ENCODE measurements around the gene DNAH10. TPM values are rescaled to one million over a fixed set of nuclear protein-coding genes. Genes with fewer than 3 reads are reported as not detected.

DNAH10 gene
- total RNA-seq, 1 experiment from 2014 or later, result 0.09 TPM

DNA sequence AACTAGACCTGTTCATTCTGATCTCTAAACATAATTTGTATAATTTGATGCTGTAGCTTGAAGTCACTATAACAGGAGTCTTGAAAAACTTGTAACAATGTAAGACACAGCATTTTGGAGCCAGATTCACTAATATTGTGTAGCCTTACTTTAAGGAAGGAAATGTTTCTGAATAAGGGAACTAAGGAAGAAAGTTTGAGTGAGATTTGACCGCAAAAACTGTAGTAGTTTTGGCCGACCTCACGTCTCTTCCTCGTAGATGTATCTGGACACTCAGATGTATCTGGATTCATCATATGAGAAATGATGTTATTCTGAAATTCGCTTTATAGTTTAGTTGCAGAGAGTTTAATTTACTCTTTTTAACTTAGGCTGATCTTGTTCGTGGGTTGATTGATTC, 13.9 kb upstream of the DNAH10 start:
- H3K4me1 Mint-ChIP-seq, result no peaks in the 10 kb centered on the region
- no peak overlapping the region for H3K27ac Mint-ChIP-seq
- peaks cover 65% of the 10 kb centered on the region for H3K36me3 Mint-ChIP-seq
- ChIA-PET POLR2A (no interaction called here), CTCF (no interaction called here)
- H3K4me3 Mint-ChIP-seq, result no peak overlapping the region
- no peaks in the 10 kb centered on the region for H3K9me3 Mint-ChIP-seq
- H3K27me3 Mint-ChIP-seq (ENCODE audit: low read depth), result no peaks in the 10 kb centered on the region
- ATAC-seq (no peak), DNase-seq (ENCODE audit: low spot score) (no peak)
- TF ChIP-seq, protein P1, sequence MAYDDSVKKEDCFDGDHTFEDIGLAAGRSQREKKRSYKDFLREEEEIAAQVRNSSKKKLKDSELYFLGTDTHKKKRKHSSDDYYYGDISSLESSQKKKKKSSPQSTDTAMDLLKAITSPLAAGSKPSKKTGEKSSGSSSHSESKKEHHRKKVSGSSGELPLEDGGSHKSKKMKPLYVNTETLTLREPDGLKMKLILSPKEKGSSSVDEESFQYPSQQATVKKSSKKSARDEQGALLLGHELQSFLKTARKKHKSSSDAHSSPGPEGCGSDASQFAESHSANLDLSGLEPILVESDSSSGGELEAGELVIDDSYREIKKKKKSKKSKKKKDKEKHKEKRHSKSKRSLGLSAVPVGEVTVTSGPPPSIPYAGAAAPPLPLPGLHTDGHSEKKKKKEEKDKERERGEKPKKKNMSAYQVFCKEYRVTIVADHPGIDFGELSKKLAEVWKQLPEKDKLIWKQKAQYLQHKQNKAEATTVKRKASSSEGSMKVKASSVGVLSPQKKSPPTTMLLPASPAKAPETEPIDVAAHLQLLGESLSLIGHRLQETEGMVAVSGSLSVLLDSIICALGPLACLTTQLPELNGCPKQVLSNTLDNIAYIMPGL (CRISPR knock-in tag; IDR thresholded peaks at IDR 0.05), result no peak
- TF ChIP-seq, protein P2, sequence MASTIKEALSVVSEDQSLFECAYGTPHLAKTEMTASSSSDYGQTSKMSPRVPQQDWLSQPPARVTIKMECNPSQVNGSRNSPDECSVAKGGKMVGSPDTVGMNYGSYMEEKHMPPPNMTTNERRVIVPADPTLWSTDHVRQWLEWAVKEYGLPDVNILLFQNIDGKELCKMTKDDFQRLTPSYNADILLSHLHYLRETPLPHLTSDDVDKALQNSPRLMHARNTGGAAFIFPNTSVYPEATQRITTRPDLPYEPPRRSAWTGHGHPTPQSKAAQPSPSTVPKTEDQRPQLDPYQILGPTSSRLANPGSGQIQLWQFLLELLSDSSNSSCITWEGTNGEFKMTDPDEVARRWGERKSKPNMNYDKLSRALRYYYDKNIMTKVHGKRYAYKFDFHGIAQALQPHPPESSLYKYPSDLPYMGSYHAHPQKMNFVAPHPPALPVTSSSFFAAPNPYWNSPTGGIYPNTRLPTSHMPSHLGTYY (CRISPR knock-in tag; IDR thresholded peaks at IDR 0.05), result no peak
- no peak for TF ChIP-seq MXD4 (CRISPR knock-in tag; IDR thresholded peaks at IDR 0.05; ENCODE audit: borderline replicate concordance)
- TF ChIP-seq HMGA2 (CRISPR knock-in tag; IDR thresholded peaks at IDR 0.05), result no peak
- TF ChIP-seq, protein P3, sequence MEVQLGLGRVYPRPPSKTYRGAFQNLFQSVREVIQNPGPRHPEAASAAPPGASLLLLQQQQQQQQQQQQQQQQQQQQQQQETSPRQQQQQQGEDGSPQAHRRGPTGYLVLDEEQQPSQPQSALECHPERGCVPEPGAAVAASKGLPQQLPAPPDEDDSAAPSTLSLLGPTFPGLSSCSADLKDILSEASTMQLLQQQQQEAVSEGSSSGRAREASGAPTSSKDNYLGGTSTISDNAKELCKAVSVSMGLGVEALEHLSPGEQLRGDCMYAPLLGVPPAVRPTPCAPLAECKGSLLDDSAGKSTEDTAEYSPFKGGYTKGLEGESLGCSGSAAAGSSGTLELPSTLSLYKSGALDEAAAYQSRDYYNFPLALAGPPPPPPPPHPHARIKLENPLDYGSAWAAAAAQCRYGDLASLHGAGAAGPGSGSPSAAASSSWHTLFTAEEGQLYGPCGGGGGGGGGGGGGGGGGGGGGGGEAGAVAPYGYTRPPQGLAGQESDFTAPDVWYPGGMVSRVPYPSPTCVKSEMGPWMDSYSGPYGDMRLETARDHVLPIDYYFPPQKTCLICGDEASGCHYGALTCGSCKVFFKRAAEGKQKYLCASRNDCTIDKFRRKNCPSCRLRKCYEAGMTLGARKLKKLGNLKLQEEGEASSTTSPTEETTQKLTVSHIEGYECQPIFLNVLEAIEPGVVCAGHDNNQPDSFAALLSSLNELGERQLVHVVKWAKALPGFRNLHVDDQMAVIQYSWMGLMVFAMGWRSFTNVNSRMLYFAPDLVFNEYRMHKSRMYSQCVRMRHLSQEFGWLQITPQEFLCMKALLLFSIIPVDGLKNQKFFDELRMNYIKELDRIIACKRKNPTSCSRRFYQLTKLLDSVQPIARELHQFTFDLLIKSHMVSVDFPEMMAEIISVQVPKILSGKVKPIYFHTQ (CRISPR knock-in tag; IDR thresholded peaks at IDR 0.05), result no peak
- TF ChIP-seq ZBTB21 (CRISPR knock-in tag; IDR thresholded peaks at IDR 0.05; ENCODE audit: borderline replicate concordance), result no peak
- TF ChIP-seq, protein P4, sequence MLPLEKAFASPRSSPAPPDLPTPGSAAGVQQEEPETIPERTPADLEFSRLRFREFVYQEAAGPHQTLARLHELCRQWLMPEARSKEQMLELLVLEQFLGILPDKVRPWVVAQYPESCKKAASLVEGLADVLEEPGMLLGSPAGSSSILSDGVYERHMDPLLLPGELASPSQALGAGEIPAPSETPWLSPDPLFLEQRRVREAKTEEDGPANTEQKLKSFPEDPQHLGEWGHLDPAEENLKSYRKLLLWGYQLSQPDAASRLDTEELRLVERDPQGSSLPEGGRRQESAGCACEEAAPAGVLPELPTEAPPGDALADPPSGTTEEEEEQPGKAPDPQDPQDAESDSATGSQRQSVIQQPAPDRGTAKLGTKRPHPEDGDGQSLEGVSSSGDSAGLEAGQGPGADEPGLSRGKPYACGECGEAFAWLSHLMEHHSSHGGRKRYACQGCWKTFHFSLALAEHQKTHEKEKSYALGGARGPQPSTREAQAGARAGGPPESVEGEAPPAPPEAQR (CRISPR knock-in tag; IDR thresholded peaks at IDR 0.05), result no peak
- TF ChIP-seq, protein P5, sequence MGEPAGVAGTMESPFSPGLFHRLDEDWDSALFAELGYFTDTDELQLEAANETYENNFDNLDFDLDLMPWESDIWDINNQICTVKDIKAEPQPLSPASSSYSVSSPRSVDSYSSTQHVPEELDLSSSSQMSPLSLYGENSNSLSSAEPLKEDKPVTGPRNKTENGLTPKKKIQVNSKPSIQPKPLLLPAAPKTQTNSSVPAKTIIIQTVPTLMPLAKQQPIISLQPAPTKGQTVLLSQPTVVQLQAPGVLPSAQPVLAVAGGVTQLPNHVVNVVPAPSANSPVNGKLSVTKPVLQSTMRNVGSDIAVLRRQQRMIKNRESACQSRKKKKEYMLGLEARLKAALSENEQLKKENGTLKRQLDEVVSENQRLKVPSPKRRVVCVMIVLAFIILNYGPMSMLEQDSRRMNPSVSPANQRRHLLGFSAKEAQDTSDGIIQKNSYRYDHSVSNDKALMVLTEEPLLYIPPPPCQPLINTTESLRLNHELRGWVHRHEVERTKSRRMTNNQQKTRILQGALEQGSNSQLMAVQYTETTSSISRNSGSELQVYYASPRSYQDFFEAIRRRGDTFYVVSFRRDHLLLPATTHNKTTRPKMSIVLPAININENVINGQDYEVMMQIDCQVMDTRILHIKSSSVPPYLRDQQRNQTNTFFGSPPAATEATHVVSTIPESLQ (CRISPR knock-in tag; IDR thresholded peaks at IDR 0.05), result no peak

DNA sequence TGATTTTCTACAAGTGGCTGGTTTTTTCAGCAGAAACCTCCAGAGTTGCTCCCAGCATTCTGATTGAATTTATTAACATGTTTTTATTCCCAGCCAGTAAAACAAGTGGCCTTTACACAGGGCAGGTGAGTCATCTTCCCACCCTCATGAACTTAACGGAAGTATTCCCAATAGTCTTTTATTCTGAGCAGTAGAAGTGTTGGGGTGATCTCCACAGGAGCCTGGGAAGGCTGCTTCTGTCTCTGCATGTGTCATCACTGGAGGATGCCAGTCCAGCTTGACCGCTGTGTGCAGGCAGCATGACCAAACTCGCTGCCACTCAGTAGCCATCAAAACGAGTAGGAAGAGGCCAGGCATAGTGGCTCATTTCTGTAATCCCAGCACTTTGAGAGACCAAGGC, 13.4 kb upstream of the DNAH10 start:
- Mint-ChIP-seq H3K36me3 (peaks cover 64% of the 10 kb centered on the region), H3K4me3 (no peak overlapping the region), H3K9me3 (no peaks in the 10 kb centered on the region), H3K27ac (no peak overlapping the region), H3K27me3 (ENCODE audit: low read depth) (no peaks in the 10 kb centered on the region), H3K4me1 (no peaks in the 10 kb centered on the region)
- ATAC-seq (no peak), DNase-seq (ENCODE audit: low spot score) (no peak)
- ChIA-PET CTCF (interaction anchor here (1.5 kb wide), 1 partner anchor 13 kb away, joined by 4 read pairs; no protein-coding TSS in a partner anchor), POLR2A (no interaction called here)
- TF ChIP-seq NFE2L1 (CRISPR knock-in tag; IDR thresholded peaks at IDR 0.05) (no peak), ZNF396 (CRISPR knock-in tag; IDR thresholded peaks at IDR 0.05; ENCODE audit: borderline replicate concordance) (no peak), ZNF263 (CRISPR knock-in tag; IDR thresholded peaks at IDR 0.05; ENCODE audit: low read depth) (no peak), ESRRA (CRISPR knock-in tag; IDR thresholded peaks at IDR 0.05; ENCODE audit: borderline replicate concordance) (no peak), ZBTB21 (CRISPR knock-in tag; IDR thresholded peaks at IDR 0.05; ENCODE audit: borderline replicate concordance) (no peak)
- TF ChIP-seq, protein P6, sequence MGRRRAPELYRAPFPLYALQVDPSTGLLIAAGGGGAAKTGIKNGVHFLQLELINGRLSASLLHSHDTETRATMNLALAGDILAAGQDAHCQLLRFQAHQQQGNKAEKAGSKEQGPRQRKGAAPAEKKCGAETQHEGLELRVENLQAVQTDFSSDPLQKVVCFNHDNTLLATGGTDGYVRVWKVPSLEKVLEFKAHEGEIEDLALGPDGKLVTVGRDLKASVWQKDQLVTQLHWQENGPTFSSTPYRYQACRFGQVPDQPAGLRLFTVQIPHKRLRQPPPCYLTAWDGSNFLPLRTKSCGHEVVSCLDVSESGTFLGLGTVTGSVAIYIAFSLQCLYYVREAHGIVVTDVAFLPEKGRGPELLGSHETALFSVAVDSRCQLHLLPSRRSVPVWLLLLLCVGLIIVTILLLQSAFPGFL (CRISPR knock-in tag; IDR thresholded peaks at IDR 0.05; ENCODE audit: borderline replicate concordance), result no peak
- TF ChIP-seq, protein P7, sequence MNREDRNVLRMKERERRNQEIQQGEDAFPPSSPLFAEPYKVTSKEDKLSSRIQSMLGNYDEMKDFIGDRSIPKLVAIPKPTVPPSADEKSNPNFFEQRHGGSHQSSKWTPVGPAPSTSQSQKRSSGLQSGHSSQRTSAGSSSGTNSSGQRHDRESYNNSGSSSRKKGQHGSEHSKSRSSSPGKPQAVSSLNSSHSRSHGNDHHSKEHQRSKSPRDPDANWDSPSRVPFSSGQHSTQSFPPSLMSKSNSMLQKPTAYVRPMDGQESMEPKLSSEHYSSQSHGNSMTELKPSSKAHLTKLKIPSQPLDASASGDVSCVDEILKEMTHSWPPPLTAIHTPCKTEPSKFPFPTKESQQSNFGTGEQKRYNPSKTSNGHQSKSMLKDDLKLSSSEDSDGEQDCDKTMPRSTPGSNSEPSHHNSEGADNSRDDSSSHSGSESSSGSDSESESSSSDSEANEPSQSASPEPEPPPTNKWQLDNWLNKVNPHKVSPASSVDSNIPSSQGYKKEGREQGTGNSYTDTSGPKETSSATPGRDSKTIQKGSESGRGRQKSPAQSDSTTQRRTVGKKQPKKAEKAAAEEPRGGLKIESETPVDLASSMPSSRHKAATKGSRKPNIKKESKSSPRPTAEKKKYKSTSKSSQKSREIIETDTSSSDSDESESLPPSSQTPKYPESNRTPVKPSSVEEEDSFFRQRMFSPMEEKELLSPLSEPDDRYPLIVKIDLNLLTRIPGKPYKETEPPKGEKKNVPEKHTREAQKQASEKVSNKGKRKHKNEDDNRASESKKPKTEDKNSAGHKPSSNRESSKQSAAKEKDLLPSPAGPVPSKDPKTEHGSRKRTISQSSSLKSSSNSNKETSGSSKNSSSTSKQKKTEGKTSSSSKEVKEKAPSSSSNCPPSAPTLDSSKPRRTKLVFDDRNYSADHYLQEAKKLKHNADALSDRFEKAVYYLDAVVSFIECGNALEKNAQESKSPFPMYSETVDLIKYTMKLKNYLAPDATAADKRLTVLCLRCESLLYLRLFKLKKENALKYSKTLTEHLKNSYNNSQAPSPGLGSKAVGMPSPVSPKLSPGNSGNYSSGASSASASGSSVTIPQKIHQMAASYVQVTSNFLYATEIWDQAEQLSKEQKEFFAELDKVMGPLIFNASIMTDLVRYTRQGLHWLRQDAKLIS (CRISPR knock-in tag; IDR thresholded peaks at IDR 0.05; ENCODE audit: borderline replicate concordance), result no peak
- TF ChIP-seq, protein P8, sequence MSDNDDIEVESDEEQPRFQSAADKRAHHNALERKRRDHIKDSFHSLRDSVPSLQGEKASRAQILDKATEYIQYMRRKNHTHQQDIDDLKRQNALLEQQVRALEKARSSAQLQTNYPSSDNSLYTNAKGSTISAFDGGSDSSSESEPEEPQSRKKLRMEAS (CRISPR knock-in tag; IDR thresholded peaks at IDR 0.05), result no peak
- TF ChIP-seq, protein P9, sequence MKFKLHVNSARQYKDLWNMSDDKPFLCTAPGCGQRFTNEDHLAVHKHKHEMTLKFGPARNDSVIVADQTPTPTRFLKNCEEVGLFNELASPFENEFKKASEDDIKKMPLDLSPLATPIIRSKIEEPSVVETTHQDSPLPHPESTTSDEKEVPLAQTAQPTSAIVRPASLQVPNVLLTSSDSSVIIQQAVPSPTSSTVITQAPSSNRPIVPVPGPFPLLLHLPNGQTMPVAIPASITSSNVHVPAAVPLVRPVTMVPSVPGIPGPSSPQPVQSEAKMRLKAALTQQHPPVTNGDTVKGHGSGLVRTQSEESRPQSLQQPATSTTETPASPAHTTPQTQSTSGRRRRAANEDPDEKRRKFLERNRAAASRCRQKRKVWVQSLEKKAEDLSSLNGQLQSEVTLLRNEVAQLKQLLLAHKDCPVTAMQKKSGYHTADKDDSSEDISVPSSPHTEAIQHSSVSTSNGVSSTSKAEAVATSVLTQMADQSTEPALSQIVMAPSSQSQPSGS (CRISPR knock-in tag; IDR thresholded peaks at IDR 0.05; ENCODE audit: borderline replicate concordance, low read depth), result no peak
